Smooth muscle cell (in vitro differentiated cells): ENCODE results near the gene PANK4. TPM values are rescaled to one million over a fixed set of nuclear protein-coding genes. Genes with fewer than 3 reads are reported as not detected.

Experiments
- DNase-seq: peaks from one replicate; lab custom pipeline; 2025; ENCODE audit not compliant: unreplicated experiment; lab: John Stamatoyannopoulos, UW
- H2AFZ ChIP-seq: fragments of 200-600 bp; sonication (generic); 2 replicates; pipeline ENCODE4 v1.6.0; 2016; ENCODE audit warnings: antibody characterized with exemption, low read depth, mild to moderate bottlenecking
- H3F3A ChIP-seq: fragments of 200-600 bp; sonication (generic); 2 replicates; pipeline ENCODE4 v1.6.0; 2017; ENCODE audit warnings: antibody characterized with exemption, low read depth
- H3K27ac ChIP-seq: fragments of 200-600 bp; sonication (generic); 2 replicates; pipeline ENCODE4 v1.5.1; 2016; ENCODE audit warnings: low read depth, mild to moderate bottlenecking
- H3K27me3 ChIP-seq: fragments of 200-600 bp; sonication (generic); 2 replicates; pipeline ENCODE4 v1.6.1; 2016; ENCODE audit warnings: low read depth, mild to moderate bottlenecking
- H3K36me3 ChIP-seq: fragments of 200-600 bp; sonication (generic); 2 replicates; pipeline ENCODE4 v1.5.1; 2016; ENCODE audit warnings: low read depth
- H3K4me1 ChIP-seq: fragments of 200-600 bp; sonication (generic); 2 replicates; pipeline ENCODE4 v1.5.1; 2016; ENCODE audit warnings: low read depth
- H3K4me2 ChIP-seq: fragments of 200-600 bp; sonication (generic); 2 replicates; pipeline ENCODE4 v1.6.0; 2016; ENCODE audit warnings: mild to moderate bottlenecking
- H3K4me3 ChIP-seq: fragments of 200-600 bp; sonication (generic); 2 replicates; pipeline ENCODE4 v1.5.1; 2016; ENCODE audit warnings: mild to moderate bottlenecking
- H3K79me2 ChIP-seq: fragments of 200-600 bp; sonication (generic); 2 replicates; pipeline ENCODE4 v1.6.0; 2016; ENCODE audit warnings: low read depth, mild to moderate bottlenecking
- H3K9ac ChIP-seq: fragments of 200-600 bp; sonication (generic); 2 replicates; pipeline ENCODE4 v1.6.0; 2016; ENCODE audit warnings: low read depth
- H3K9me3 ChIP-seq: fragments of 200-600 bp; sonication (generic); replicated peaks from 2 replicates; pipeline ENCODE4 v1.5.1; 2016; ENCODE audit warnings: low read depth
- H4K20me1 ChIP-seq: fragments of 200-600 bp; sonication (generic); 2 replicates; pipeline ENCODE4 v1.6.0; 2016; ENCODE audit warnings: low read depth
- CTCF ChIP-seq: fragments of 200-600 bp; sonication (generic); IDR thresholded peaks from 2 replicates; pipeline ENCODE4 v1.5.1; 2017; ENCODE audit warnings: borderline replicate concordance, mild to moderate bottlenecking, antibody characterized with exemption; ENCODE audit not compliant: insufficient read depth, poor library complexity, severe bottlenecking
- WGBS: methylation state at CpG from one replicate; pipeline ENCODE4 v1.1.7; 2016; ENCODE audit warnings: low lambda C conversion rate; 5-methylcytosine and 5-hydroxymethylcytosine counted together
- polyA plus RNA-seq: library from polyadenylated mRNA; unstranded; fragments of >200 nt; fragmentation: Nextera tagmentation; extraction: Ambion mirVana; gene quantifications from 2 replicates; pipeline ENCODE4 v1.2.1, GENCODE V29; 2016
- total RNA-seq: library from RNA; depleted of rRNA; stranded (reverse); fragments of >200 nt; gene quantifications from 2 replicates; pipeline ENCODE4 v1.2.3, GENCODE V29; 2014

The PANK4 gene
- total and polyA plus RNA-seq, 2 experiments from 2014 or later = 28.4 to 28.7 TPM

DNA sequence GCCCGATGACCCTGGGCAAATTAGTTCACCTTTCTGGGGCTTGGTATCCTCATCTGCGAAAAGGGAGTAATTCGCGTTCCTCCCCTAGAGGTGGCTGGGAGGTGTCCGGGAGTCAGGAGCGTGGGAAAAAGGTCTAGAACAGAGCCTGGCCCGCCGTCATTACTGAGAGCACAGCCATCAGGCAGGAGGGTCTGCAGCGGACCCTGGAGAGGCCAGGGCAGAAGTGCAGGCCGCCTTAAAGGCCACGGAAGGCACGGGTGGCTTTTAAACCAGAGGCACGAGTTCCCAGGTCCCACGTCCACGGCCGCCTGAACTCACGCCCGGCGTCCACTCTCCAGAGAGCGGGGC is 850 bp downstream of the PANK4 start:
- Histone ChIP-seq H3K27me3 (peaks cover 26% of the 10 kb centered on the region), H3F3A (no peaks in the 10 kb centered on the region), H3K4me2 (peak overlapping the region; percentile 98), H3K4me1 (peaks cover 17% of the 10 kb centered on the region), H3K79me2 (peaks cover 42% of the 10 kb centered on the region), H3K27ac (peak overlapping the region; percentile 45), H3K9ac (peak overlapping the region; percentile 91), H3K36me3 (no peaks in the 10 kb centered on the region), H3K4me3 (peak overlapping the region; percentile 99), H2AFZ (no peak overlapping the region), H3K9me3 (no peaks in the 10 kb centered on the region), H4K20me1 (peaks cover 55% of the 10 kb centered on the region)
- DNase-seq = no peak
- 8% methylated on average over 20 of the region's 20 CpGs for WGBS
- no peak for TF ChIP-seq CTCF

GRCh38 chr1:2523891-2524609 is 2.3 kb downstream of the PANK4 start:
- DNase-seq = no peak
- Histone ChIP-seq H3K9ac (no peak overlapping the region), H3K9me3 (no peaks in the 10 kb centered on the region), H3K4me1 (peaks cover 11% of the 10 kb centered on the region), H3K27me3 (peaks cover 15% of the 10 kb centered on the region), H3K4me2 (peak overlapping the region; percentile 98), H2AFZ (no peak overlapping the region), H3K27ac (no peak overlapping the region), H3K79me2 (peaks cover 42% of the 10 kb centered on the region), H3F3A (no peaks in the 10 kb centered on the region), H4K20me1 (peaks cover 63% of the 10 kb centered on the region), H3K4me3 (no peak overlapping the region), H3K36me3 (no peaks in the 10 kb centered on the region)
- no peak for TF ChIP-seq CTCF
- 90% methylated on average over 10 of the region's 10 CpGs for WGBS

- no peak for TF ChIP-seq CTCF
- Histone ChIP-seq H3F3A (no peaks in the 10 kb centered on the region), H3K4me2 (peak overlapping the region; percentile 98), H3K4me3 (no peak overlapping the region), H3K9me3 (no peaks in the 10 kb centered on the region), H3K9ac (no peak overlapping the region), H4K20me1 (peaks cover 63% of the 10 kb centered on the region), H3K79me2 (peaks cover 42% of the 10 kb centered on the region), H3K36me3 (no peaks in the 10 kb centered on the region), H3K4me1 (peaks cover 11% of the 10 kb centered on the region), H2AFZ (no peak overlapping the region), H3K27ac (no peak overlapping the region), H3K27me3 (peaks cover 8% of the 10 kb centered on the region)
- WGBS = 73% methylated on average over 32 of the region's 32 CpGs
- DNase-seq = no peak
These were observed 3.1 kb downstream of the PANK4 start for GRCh38 chr1:2523191-2523890.
